ENCODE data around the gene GOLGA6B.
A peak's percentile ranks its signal among the peaks of the same experiment; 100 is the strongest.
"Not testable (repeated sequence)": the region's sequence is repeated elsewhere in the genome, so short reads cannot be mapped to it uniquely, and the experiment has no call there.

Gene GOLGA6B

DNA sequence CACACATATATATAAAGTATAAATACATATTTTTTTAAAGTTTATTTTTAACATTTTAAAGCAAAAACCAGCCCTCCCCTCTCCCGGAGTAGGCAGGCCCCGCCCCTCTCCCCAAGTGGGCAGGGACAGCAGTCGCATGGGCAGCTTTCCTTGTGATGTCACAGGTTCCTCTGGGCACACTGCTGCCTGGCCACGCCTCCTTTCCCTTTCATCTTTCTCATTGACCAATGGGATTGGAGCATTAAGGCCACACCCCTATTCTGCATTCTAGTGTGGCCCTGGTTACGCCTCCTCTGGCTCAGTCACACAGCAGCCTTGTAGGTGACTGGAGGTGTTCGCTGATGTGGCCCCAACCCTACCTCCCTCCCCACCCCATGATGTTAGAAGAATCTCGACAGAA is at the start of gene GOLGA6B:
TSS of gene GOLGA6B (plus strand) at position 301 of the 400 bp plus-strand sequence. CDS start at position 342, 41 bp downstream.
- in situ Hi-C loops (cut with HindIII; ENCODE audit: low sequenced_read_pairs); DNase-seq (ENCODE audit: low read depth, low spot score); H3K4me3 ChIP-seq (ENCODE audit: low read depth, low read length): not testable (repeated sequence)

DNA sequence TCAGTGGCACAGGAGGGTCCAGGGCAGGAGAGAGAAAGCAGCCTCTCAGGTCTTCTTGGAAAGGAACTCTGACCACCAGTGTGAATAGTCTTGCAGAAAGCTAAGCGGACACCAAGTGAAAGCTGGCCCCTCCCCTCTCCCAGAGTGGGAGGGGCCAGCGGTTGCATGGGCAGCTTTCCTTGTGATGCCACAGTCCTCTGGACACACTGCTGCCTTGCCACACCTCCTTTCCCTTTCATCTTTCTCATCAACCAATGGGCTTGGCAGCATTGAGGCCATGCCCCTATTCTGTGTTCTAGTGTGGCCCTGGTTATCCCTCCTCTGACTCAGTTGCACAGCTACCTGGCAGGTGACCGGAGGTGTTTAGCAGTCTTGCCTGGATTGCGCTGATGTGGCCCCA is 49.7 kb upstream of the GOLGA6B start:
- in situ Hi-C loops (cut with HindIII; ENCODE audit: low sequenced_read_pairs), result no loop called here
- no peak for DNase-seq (ENCODE audit: low read depth, low spot score)
- H3K4me3 ChIP-seq (ENCODE audit: low read depth, low read length), result no peak overlapping the region
- TF ChIP-seq, protein P1, sequence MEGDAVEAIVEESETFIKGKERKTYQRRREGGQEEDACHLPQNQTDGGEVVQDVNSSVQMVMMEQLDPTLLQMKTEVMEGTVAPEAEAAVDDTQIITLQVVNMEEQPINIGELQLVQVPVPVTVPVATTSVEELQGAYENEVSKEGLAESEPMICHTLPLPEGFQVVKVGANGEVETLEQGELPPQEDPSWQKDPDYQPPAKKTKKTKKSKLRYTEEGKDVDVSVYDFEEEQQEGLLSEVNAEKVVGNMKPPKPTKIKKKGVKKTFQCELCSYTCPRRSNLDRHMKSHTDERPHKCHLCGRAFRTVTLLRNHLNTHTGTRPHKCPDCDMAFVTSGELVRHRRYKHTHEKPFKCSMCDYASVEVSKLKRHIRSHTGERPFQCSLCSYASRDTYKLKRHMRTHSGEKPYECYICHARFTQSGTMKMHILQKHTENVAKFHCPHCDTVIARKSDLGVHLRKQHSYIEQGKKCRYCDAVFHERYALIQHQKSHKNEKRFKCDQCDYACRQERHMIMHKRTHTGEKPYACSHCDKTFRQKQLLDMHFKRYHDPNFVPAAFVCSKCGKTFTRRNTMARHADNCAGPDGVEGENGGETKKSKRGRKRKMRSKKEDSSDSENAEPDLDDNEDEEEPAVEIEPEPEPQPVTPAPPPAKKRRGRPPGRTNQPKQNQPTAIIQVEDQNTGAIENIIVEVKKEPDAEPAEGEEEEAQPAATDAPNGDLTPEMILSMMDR (IDR thresholded peaks at IDR 0.05; ENCODE audit: low read depth, low read length), result no peak

DNA sequence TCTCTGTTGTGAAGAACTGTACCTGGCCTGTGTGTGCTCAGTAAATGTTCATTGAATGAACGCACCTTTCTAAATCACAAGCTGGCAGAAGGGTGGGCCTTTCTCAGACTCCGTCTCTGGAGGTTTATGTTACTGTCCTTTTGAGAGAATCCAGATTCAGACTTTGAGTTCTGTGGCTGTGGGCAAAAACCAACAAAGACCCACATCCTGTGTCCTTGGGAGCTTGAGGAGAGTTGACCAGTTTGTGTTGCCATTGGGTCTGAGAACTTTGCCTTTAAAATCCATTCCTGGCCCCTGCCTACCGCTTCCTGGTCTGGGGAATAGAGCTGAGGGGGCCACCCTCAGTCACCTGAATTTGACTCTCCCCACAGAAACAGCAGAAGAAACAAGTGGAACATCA is 46.4 kb upstream of the GOLGA6B start:
- H3K4me3 ChIP-seq (ENCODE audit: low read depth, low read length); DNase-seq (ENCODE audit: low read depth, low spot score); in situ Hi-C loops (cut with HindIII; ENCODE audit: low sequenced_read_pairs): not testable (repeated sequence)

- in situ Hi-C loops (cut with HindIII; ENCODE audit: low sequenced_read_pairs), result no loop called here
- H3K4me3 ChIP-seq (ENCODE audit: low read depth, low read length), result no peak overlapping the region
- TF ChIP-seq, protein P1 (IDR thresholded peaks at IDR 0.05; ENCODE audit: low read depth, low read length), result no peak
- no peak for DNase-seq (ENCODE audit: low read depth, low spot score)
Measured at GRCh38 chr15:72609862-72610261, 44.6 kb upstream of the GOLGA6B start.

DNA sequence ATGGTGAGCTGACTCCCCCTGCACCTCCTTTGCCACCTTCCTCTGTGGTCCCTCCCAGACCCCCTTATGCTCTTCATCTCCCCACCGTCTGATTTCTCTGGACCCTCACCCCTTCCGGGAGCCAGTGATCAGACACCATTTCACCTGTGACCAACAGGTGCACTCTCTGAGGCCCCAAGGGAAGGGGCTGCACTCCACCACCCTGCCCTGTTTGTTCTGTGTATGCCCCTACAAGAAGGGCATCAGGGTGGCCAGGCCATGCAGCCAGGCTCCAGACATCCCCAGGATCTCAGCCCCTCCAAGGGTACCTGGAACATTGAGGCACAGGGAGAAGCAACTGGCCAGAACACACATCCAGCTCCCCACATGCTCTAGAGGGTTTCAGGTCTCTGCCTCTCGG is 42.2 kb upstream of the GOLGA6B start:
- H3K4me3 ChIP-seq (ENCODE audit: low read depth, low read length); DNase-seq (ENCODE audit: low read depth, low spot score); in situ Hi-C loops (cut with HindIII; ENCODE audit: low sequenced_read_pairs): not testable (repeated sequence)

- DNase-seq (ENCODE audit: low read depth, low spot score), result no peak
- in situ Hi-C loops (cut with HindIII; ENCODE audit: low sequenced_read_pairs), result no loop called here
- TF ChIP-seq, protein P1 (IDR thresholded peaks at IDR 0.05; ENCODE audit: low read depth, low read length), result no peak
- H3K4me3 ChIP-seq (ENCODE audit: low read depth, low read length), result no peak overlapping the region
Measured at GRCh38 chr15:72614810-72615532, 39.5 kb upstream of the GOLGA6B start.

- DNase-seq (ENCODE audit: low read depth, low spot score); in situ Hi-C loops (cut with HindIII; ENCODE audit: low sequenced_read_pairs); H3K4me3 ChIP-seq (ENCODE audit: low read depth, low read length): not testable (repeated sequence)
Measured at GRCh38 chr15:72615533-72616233, 38.8 kb upstream of the GOLGA6B start.

- H3K4me3 ChIP-seq (ENCODE audit: low read depth, low read length), result no peak overlapping the region
- in situ Hi-C loops (cut with HindIII; ENCODE audit: low sequenced_read_pairs), result no loop called here
- TF ChIP-seq, protein P1 (IDR thresholded peaks at IDR 0.05; ENCODE audit: low read depth, low read length), result no peak
- DNase-seq (ENCODE audit: low read depth, low spot score), result no peak
Measured at GRCh38 chr15:72616491-72617210, 37.8 kb upstream of the GOLGA6B start.

GRCh38 chr15:72623854-72624253 is 30.6 kb upstream of the GOLGA6B start:
- in situ Hi-C loops (cut with HindIII; ENCODE audit: low sequenced_read_pairs); DNase-seq (ENCODE audit: low read depth, low spot score); H3K4me3 ChIP-seq (ENCODE audit: low read depth, low read length): not testable (repeated sequence)

GRCh38 chr15:72626153-72626552 is 28.3 kb upstream of the GOLGA6B start:
- not testable (repeated sequence) for H3K4me3 ChIP-seq (ENCODE audit: low read depth, low read length)
- DNase-seq (ENCODE audit: low read depth, low spot score), result peak; percentile 24

More at GRCh38 chr15:72626153-72626552, 28.3 kb upstream of the GOLGA6B start:
- in situ Hi-C loops (cut with HindIII; ENCODE audit: low sequenced_read_pairs), result not testable (repeated sequence)

All from astrocyte of the spinal cord (primary cell).